HG03060 (cell line): ENCODE data around the gene ALK.

ENCODE experiments used
- ATAC-seq: cut with Tn5 transposase; IDR thresholded peaks from one replicate; pipeline ENCODE4 v1.9.1; 2021; ENCODE audit warnings: low read depth, moderate number of reproducible peaks; ENCODE audit not compliant: unreplicated experiment

ALK gene

DNA sequence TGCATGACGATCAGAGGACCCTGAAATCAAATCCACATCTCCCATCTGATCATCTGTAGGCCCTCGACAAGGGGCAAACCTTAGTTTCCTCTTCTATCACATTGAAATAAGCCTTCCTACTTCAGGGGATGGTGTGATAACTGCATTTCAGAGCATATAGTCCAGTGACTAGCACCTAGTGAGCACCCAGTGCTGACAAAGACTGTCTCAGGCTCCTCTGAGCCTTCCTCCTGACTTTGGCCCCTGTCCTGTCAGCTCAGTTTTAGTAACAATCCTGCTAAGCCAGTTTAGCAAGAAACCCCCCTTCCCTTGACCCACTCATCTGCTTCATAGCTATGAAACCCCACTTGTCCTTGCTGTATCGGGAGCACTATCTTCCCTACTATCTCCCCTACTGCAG, 304.0 kb downstream of the ALK start:
- no peak for ATAC-seq

DNA sequence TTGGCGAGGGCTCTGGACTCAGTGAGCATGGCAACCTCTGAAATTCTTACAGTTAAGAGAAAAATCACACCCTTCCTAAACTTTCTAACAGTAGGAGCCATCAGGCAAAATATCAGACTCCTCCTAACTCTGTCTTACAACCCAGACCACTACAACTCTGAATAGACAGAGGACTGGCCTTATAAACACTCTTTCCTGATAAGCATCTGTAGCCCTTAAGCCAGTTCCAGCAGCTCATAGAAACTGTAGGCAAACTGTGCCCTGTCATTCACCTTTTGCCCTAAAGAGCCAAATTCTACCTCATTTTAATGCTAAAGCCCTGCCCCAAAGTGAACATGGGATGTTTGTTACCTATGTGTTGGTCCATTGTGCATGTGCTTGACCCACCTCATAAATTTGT, 304.8 kb downstream of the ALK start:
- no peak for ATAC-seq

DNA sequence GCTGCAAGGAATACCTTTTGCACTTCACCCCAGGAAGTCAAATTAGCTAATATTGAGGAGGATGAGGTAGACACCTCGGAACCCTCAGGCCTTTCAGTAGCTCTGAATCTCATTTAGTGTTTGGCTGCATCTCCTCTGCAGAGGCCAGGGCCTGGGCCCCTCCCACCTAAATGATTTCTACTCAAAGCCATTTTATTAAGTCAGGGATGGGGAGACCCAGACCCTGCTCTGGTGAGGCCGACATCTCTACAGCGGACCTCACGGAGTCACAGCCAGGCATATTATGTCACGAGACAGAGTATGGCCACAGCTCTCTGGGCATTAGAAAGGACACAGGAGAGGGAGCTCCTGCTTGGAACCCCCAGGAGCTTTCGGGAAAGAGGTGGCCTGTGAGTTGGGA, 305.5 kb downstream of the ALK start:
- ATAC-seq = no peak

DNA sequence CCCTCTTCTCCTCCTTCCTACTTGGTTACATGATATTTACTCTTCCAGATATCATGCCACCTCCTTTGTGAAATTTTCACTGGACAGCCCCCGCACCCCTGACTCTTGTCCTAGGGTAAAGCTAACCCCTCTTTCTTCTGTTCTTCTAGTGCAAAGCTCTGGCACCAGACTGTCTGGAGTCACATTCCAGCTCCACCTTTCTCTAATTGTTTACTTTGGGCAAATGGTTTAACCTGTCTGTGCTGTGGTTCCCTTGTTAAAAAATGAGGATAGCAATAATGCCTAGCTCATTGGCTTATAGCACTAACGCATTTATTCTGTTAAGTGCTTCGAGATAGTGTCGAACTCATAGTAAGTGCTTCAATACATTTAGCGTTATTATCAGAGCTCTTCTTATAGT, 306.2 kb downstream of the ALK start:
- no peak for ATAC-seq

DNA sequence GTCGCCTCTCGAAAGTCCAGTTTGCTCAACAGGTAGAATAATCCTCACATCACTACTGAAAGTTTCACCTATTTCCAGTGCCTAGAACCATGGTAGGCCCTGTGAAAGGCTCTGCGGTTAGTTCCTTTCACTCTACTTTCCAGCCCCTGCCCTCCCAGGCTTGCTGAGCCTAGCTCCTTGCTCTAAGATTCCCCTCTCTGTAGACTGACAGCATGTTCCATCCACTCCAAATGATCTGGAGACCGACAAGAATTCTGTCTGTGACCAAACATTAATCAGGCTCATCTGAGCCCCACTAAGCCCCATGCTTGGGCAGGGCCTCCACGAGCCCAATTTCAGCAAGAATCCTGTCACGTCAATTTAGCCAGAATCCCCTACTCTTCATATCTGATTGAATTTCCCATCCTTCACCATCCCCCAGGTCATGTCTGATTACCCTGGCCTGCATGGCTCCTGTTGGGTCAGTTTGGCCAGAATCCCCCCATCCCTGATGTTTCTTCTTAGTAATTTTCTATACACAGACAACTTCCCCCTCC, 307.0 kb downstream of the ALK start:
- ATAC-seq = no peak

DNA sequence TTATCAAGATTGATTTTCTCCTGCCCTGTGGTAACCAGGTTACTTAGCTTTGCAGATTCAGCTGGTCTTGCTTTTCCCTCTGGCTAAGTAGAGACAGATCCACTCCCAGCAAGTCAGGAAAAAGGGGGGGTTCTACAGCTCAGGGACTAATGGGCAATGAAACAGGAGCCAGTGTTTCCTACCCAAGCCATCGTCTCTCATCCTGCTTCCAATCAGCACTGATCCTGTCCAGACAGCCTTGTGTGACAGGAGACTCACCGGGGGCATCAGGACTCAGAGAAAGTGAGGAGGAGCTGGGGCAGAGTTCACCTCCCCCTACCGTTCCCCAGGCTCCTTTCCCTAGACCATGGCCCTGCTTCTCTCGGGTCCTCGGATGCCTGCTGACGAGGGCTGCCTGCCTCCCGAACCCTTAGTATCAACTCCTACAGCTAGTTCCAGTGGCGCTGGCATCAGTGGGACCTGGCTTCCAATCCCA, 307.6 kb downstream of the ALK start:
- no peak for ATAC-seq

DNA sequence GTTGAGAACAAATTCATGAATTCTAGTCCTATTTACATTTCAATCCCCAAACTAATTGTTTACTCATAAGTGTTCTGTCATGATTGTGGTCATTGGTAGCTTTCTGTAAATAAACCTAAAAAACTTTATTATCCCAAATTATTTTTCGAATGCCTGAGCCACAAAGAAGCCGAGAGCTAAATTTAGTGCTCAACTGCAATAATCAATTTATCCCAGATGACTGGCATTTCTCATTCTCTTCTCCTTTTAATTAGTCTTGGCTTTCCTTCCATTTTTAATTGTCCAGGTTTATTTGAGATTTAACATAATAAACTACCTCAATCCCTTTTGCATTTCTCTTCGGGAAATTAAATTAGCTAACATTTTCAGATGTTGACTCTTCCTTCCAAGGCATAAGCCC, 308.3 kb downstream of the ALK start:
- no peak for ATAC-seq

DNA sequence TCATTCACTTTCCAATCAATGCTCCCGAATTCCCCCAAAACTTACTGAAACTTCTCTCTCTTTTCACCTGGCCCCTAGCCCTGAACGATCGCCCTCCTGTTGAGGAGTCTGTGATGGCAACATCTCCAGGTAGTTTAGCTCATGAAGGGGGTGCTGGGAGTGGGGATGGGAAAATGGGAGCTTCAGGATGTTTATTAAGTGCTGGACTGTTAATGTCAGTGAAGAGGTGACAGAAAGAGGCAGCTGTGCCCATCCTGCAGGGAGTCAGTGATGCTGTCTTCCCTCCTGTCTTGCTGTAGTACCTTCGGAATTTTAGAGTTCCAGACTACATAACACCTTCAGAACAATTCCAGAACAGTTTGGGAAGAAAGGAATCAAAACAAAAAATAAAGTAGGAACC, 308.8 kb downstream of the ALK start:
- ATAC-seq = no peak

DNA sequence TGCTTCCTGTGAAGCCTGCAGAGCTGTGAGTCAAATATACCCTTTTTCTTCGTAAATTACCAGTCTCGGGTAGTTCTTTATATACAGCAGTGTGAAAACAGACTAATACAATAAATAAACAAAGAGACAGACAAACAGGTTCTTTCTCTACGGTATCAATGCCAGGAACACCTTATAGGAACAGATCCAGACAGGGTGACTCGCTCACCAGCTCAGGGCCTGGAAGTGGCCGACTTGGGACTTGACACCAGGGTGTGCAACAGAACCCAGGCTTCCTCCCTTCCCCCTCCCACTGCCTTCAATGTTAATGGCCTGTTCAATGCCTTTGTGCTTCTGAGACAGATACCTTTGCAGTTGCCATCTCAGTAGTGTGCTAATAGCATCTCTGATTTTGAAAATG, 309.5 kb downstream of the ALK start:
- ATAC-seq = no peak

DNA sequence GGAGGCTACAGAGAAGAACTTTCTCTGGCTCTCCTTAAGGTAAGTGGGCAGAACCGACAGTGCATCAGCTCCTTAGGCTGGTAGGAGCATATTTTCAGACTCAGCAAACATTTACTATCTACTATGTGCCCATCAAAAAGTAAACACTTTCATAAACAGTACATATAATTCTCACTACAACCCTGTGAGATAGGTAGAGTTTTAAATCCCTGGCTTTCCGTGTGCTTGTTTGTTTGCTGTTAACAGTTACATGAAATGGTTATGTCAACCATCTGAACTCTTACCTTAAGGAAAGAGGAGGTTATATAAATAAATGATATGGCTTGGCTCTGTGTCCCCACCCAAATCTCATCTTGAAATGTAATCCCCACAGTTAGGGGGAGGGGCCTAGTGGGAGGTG, 310.1 kb downstream of the ALK start:
- no peak for ATAC-seq

DNA sequence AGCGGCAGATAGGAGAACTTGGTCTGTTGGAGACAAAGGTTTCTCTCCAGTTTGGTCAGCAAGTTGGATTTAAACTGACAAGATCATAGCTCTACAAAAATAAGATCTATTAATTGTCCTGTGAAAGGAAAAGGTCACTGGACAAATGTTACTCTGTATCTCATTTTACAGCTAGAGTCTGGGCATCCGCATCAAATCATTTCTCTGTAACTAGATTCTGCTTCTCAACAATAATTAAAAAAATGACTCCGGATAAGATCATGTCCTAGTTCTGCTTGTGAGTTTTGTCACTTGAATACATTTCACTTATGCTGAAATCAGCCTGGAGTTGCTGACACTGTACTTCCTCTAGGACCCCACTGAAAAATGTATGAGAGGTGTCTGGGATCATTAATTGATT, 310.8 kb downstream of the ALK start:
- no peak for ATAC-seq

DNA sequence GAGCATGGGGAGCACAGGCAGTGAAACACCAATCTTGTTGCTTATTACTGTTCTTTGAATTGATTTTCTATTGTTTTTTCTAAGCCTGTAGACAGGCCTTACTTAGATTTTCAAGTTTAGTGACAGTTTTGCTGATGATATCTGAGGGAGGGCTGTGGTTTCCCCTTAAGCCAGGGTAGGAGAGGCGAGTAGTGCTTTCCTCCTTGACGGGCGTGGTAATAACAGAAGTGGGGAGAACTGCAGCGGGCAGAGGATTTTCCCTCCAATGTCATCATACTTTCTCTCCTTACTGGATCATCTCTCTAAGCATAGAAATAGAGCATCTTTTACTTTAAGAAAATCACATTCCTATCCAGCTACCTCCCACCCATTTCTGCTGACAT, 314.4 kb downstream of the ALK start:
- no peak for ATAC-seq

DNA sequence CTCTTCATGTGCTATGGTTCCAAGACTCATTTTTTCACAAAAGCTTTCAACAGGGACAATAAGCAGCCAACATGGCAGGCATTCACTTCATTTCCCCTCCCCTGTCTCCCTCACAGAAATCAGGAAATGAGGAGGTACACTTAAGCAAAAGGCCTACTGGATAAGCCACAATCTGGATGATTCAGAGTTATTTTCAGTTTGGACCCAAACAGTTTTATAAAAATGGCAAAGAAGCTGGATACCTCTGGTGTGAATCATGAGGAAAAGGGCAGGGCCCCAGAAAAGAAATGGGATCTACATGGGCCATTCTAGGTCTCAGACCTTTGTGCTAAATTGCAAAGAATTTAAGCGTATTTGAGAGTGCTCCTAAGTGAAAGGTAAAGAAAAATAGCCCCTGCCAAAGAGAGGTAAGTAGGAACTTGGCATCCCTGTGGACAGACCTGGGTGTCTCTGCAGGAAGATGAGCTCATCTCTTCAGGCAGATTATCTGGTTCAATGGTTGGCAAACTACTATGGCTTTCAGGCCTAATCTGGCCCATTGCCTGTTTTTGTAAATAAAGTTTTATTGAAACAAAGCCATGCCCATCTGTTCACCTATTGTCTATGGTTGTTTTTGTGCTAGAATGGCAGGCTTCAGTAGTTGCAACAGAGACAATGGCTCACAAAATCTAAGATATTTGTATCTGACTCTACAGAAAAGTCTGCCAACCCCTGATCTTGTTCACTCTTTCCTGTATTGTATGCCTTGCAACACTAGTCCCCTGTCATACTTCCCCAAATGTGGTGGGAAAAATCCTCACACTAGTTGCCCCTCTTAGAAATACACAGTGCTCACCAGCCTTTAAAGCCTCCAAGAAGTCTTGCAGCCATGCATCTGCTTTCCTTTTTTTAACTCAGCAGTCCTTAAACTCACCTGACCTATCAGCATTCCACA, 315.0 kb downstream of the ALK start:
- no peak for ATAC-seq

DNA sequence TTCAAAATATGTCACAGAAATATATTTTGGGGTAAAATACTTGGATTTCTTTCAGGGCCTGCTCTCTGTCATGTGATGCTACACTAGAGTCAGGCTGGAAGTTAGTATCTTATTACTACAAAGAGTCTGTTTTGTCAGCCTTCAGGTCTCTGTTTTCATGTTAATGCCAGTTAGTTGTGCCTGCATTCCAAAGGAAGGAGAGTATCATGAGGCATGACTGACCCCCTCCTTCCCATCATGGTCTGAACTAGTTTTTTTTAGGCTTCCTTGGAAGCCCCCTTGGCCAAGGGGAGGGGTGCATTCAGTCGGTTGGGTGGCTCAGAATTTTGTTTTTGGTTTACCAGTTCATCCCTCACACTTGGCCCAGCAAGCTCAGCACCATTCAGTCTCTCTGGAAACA, 318.0 kb downstream of the ALK start:
- ATAC-seq = no peak

DNA sequence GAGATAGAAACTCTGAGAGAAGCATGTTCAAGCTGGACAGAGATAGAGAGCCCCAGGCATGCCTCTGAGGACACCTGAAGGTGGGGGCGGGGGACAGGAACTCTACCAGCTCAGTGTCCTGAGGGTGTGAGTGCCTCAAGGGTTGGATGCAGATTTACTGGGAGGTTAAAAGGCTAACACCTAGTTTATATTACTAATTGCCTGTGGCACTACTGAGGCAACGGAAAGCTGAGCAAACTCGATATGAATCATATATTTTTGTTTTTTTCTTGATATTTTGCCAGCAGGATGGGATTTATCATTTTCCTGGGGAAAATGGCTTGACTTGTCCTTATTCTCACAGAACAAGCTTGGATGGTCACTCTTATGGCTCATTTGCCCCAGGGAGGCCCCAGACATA, 319.5 kb downstream of the ALK start:
- ATAC-seq = no peak

DNA sequence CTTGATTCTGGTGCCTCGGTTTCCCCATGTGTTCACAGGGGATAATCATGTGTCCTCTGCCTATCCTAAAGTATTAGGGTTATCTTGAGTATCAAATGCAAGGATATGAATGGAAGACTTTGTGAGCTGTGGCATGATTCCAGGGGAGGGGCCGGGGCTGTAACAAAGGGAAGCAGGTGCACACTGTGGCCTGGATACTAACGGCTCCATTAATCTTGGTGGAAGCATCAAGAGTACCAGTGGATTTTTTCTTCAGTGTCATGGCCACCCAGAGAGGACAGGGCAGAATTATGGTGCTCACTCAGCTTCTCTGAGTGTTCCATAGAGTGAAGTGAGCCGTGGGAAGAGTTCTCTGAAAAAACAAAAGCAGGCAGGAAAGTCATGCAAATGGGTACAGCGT, 320.1 kb downstream of the ALK start:
- ATAC-seq = no peak

DNA sequence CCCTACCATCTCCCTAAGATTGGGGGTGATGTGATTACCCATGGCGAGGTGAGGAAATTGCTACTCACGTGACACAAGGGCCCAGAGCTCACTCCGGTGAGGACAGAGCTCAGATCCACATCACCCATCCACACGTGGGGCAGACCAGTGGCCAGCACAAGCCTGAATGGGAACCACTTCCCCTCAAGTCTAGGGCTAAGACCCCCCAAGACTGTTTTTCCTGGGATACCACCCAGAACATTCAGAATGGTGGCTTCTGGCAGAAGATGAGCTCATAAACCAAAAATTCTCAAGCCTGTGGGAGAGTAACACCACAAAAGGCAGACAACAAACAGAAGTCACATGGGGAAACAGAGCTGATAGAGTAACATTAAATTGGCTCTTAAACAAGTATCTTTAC, 321.4 kb downstream of the ALK start:
- ATAC-seq = no peak

DNA sequence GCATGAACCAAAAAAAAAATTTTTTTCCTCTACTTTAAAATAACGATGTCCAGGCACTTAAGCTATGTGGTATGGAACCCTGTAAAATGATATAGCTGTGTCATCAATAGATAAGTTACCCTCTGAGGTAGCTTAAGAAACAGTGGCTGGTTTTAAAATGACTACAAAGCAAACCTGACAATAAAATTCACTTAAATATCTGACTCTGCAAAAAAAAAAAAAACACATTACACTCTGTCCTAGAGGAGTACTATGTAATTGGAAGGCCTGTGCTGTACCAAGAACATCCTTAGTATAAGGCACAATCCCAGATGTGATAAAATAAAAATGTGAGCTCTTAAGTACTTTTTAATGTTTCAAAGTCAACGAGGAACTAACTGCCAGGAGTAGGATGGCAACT, 322.4 kb downstream of the ALK start:
- ATAC-seq = no peak

DNA sequence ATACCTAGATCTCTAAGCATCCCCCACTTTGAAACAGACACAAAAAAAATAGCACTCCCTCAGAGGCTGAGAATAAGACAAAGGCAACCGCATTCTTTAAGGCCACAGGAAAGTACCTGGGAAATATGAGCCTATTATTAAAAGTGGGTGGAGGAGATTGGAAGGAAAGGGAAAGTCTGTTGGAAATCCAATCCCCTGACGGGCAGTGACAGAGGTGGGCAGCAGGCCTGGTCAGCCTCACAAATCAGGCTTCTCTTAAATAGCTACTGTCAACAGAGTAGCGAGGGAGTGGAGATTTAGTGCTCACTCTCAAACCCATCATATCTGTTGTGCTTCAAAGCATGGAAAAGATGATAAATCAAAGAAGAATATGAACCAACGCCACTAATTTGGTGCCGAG, 324.4 kb downstream of the ALK start:
- ATAC-seq = no peak

DNA sequence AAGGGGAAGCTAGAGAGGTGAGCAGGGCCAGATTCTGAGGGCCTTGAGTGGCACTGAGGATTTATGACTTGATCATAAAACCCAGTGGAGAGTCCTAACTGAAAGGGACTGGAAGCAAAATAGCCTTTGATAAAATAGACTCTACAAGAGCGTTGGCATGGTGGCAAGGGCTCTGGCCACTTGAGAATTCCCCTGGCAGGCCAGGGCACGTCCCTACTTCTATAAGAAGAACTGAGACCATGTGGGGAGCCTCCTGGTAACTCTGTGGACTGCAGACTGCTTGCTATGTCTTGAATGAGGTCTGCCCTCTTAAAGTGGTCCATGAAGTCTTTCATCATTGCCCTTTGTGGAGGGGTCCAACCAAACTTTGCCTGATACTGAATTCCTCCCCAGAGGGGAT, 324.8 kb downstream of the ALK start:
- no peak for ATAC-seq

DNA sequence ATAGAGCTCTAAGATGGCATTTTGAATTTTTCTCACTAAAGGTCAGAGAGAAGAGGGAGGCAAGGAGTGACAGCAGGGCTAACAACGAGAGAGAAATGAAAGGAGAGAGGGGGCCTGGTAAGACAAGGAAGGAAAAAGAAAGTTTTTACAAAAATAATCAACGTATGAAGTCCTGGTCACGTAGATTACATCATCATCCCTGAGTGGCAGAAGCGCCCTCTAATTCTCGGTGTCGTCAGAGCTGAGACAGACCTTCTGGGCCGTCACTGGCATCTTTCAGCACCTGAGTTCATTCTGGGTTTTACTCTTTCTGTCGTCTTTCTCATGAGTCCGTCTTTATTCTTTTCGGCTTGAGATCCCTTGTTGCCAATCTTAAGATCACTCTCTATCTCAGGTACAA, 329.8 kb downstream of the ALK start:
- ATAC-seq = no peak

DNA sequence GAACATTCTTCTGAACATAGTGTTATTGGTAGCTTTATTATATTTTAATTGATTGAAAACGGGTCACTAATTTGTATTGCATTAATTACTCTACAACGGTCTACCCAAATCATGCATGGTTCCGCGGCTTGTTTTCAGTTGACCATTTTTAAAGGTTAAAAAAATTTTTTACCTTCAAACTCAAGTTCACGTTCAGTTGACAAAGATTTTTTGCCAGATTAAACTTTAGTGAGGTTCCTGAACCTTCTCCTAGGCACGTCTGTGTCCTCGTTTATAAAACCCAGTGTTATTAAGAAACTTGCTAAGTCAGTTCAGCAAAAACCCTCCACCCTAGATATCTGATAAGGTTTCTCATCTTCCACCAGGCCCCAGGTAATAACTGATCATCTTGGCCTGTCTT, 331.2 kb downstream of the ALK start:
- ATAC-seq = no peak
